NCI-H82 (cell line): Measurements from ENCODE around the gene GABRR2.

ENCODE experiments used
- DNase-seq: peaks from one replicate; lab custom pipeline; 2025; lab: John Stamatoyannopoulos, UW

The GABRR2 gene

GRCh38 chr6:89315249-89315885, at the start of gene GABRR2:
TSS of gene GABRR2 (minus strand) at chr6:89315299. CDS start at chr6:89315165, 134 bp downstream.
- no peak for DNase-seq

- DNase-seq: no peak
These were observed 49.5 kb upstream of the GABRR2 start for GRCh38 chr6:89364586-89364985.

DNA sequence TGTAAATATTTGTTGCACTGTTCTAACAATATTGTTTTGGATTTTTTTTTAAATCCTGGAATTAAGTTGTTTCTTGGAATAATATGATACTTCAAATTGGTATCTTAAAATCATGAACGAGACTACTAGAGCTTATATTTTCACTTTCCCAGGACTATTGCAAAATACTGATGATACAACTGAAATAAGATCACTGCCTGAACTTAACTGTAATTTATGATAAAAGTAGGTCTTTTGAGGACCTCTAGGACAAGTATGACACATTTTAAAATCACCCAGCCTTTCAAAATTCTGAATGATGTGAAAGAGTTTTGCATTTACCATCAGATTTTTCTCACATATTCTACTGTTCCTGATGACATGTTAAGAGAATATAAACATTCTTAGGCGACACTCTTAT, 46.1 kb upstream of the GABRR2 start:
- DNase-seq: no peak

DNA sequence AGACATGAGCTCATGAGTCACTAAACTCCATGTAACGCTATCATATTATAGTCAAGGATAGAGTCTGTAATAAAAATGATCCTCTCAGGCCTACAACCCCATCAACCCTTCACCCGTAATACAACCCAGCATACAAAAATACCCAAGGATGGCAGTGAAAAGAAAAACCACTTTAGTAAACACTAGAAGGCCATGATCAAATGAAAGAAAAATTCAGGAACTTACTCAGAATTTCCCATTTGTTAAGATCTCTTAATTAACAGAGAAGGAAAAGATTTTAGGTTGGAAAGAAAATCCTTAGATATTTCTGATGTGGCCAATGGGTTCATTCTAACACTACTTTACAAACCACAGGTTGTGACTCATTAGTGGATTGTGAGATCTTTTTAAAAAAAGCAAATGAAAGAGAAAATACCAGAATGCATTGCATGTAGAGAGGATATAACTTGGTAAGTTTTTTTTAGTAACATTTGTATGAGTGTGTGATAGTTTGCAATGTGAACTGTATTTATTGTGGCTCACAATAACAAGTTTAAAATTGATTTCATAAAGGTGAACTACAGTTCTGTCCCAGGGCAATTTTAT, 45.4 kb upstream of the GABRR2 start:
- DNase-seq: no peak

- DNase-seq: peak; percentile 18
These were observed 44.5 kb upstream of the GABRR2 start for GRCh38 chr6:89359561-89359960.

DNA sequence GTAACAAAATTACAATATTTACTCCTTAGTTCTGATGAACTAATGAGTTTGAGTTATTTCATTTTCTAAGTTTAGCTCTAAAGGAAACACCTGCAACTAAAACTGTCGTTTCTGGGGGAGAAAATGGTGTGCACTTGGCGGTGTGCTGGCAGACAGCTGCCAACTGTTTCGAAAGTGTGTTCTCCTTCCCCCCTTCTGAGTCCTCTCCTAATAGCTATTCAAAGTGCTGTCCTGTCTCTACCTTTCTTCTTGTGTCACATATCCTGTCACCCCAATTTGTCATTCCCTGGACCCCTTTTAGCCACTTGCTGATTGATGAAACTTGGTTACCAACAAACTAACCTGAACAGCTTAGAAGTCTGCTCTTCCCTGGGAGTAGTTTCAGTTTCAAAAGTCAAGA, 42.3 kb upstream of the GABRR2 start:
- DNase-seq: no peak

DNA sequence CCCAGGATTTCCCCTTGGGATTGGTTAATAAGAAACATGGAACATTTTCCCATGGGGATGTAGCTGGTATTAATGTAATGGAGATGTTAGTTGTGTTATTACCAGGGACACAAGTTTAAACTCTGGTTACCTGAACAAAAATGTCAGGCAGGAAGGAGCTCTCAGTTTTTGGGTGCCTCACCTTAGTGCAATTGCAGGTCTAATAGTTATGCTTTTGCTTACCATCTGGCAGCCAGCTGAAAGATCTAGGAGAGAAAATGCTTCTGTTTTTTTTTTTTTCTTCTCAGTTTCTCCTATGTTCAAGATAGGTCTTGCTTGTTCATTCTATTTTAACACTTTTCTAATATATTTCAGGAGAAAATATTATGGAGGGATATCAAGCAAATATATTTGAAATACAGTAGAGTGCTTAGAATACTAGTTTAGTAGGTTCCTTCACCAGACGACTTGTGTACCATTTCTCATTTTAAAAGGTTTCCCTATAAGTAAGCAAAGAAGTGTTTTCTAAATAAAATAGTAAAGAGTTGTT, 41.6 kb upstream of the GABRR2 start:
- no peak for DNase-seq

GRCh38 chr6:89355511-89356194, 40.6 kb upstream of the GABRR2 start:
- DNase-seq: no peak

DNA sequence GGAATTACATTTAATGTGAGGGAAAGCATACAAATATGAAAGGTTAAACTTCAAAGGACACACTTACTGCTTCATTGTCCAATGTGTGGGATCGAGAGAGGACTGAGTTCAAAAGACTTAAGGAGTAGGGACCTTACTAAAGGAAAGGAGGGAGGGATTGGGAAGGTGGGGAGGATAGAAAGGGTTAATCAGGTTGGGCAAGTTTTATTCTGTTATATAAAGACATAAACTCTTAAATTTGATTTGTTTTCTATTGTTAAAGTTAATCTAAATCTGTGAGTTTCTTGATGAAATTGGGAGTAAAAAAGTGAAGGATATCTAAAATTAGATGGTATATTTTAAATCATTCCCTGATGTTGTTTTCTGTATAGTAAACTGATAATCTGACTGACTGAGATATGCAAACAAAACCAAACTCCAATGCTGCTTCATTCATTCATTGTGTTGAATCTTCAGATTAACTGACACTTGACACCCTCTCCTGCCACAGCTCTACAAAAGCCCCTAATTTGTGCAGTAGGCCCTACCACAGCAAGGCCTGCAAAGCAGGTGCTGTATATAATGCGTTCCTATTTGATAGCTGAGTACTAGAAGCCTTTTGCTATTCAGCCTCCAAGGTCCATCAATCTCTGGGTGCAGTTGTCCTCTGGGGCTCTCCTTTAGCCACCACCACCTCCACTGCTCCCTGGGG, 38.7 kb upstream of the GABRR2 start:
- DNase-seq: peak; percentile 81

DNA sequence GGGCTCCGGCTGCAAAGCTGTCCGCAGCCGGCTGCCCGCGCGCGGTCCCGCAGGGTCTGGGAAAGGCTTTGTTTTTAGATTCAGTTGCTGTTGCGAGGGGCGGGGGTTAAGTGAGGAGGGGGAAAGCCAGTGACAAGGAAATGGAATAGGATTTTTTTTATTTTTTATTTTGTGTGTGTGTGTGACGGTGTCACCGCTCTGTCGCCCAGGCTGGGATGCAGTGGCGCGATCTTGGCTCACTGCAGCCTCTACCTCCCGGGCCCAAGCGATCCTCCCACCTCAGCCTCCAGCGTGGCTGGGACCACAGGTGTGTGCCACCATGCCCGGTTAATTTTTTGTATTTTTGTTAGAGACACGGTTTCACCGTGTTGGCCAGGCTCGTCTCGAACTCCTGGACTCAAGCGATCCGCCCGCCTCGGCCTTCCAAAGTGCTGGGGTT, 38.0 kb upstream of the GABRR2 start:
- no peak for DNase-seq

- DNase-seq: peak; percentile 69
These were observed 37.4 kb upstream of the GABRR2 start, which contains the start of gene UBE2J1 for GRCh38 chr6:89352278-89353117. TSS of gene UBE2J1 (minus strand) at chr6:89352722. CDS start at chr6:89352569, 153 bp downstream.

GRCh38 chr6:89351671-89352277, 36.7 kb upstream of the GABRR2 start:
- DNase-seq: peak; percentile 48

DNA sequence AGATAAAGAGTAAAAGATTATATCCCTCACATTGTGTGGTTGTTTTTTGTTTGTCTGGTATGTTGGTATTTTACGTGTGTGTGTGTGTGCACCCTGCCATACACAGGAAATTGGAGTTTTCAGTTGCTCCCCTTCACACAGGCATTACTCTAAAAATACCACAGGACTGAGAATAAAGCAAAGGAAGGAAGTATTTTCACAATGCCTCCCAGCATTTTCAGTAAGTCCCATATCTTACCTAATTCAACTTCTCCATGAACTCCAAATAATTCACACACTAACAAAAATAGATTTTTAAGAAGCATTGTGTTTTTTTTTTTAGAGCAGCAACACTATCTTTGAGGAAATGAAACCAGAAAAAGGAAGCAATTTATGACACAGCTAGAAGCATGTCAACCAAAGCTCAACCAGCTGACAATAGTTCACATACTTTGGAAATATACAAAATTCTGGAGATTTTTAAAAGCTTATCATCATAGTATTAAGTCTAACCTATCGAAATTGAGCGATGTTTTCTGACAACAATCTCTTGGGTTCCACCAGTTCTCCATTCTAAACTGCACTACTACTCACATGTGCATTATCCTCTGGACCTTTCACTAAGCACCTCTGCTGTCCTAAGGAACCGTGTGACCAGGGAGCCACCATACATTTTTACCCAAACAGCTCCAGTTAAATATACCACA, 35.3 kb upstream of the GABRR2 start:
- DNase-seq: no peak

- DNase-seq: no peak
These were observed 33.3 kb upstream of the GABRR2 start for GRCh38 chr6:89348372-89348771.

DNA sequence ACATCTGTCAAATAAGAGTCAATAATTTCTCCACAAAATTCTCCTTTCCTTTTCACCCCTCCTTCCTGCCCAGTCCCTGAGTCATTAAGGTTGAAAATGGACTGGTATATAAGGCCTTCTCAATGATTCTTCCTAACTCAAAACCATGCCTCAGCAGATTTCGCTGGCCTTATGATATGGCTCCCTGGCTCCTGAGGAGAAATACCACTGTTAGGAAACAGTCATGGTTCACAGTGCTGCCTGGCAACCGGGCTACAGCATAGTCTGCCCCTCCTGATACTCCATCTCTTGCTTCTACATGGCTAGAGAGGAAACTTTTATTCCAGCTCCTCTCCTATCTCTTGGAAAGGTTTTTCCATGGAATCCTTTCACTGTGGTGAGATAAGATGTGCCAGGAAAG, 32.7 kb upstream of the GABRR2 start:
- DNase-seq: no peak

- DNase-seq: no peak
These were observed 31.3 kb upstream of the GABRR2 start for GRCh38 chr6:89346433-89346832.

- peak; percentile 12 for DNase-seq
These were observed 24.5 kb upstream of the GABRR2 start for GRCh38 chr6:89339565-89339964.

DNA sequence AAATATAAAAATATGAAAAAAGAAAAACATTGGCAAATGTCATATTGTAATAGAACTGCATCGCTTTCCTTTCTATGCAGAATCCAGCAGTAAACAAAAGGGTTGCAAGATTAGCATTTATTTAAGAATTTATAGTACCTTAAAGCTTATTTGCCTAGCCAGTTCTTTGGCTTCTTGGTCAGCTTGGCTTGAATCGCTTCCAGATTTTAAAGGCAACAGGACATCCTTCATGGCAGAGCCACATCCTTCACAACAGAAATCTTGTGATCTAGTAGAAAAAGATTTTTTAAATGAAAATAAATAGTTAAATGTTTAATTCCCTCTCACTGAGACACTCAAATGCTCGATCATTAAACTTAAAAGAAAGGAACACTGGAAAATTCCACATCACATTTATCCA, 20.1 kb upstream of the GABRR2 start:
- no peak for DNase-seq

DNA sequence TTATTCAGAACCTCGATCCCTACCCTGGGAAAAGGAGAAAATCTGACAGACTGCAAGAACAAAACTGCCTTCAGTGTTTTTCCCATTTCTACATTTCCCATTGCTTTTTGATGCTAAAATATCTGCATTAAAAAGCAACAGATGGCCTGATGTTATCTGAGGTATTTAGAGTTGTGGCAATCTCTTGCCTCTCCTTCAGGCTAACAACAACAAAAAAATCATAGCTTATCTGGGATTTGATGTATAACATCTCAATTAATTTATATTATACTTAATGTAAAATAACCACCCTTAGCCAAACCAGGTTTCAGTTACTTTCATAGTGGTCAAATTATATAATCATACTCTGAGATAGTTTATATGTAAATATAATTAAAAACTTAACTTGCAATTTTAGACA, 15.8 kb upstream of the GABRR2 start:
- no peak for DNase-seq

DNA sequence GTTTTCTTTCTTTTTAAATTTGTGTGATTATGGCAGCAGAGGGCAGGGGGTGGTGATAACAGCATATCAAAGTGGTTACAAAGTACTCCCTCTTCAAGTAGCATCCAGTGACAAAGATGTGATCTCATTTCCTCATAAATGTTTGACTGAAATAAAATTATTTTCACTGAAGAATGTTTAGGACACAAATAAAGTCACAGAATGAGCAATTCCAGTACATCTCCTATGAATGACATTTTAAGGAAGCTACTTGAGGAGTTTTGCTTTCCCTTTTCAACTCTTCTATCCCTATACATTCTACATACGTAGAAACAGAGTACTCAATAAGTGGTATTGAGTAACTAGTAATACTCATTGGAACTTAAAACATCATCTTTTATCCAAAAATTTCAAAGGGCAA, 13.9 kb upstream of the GABRR2 start:
- no peak for DNase-seq

GRCh38 chr6:89324304-89324703, 9.2 kb upstream of the GABRR2 start:
- no peak for DNase-seq
